Muscle layer of duodenum (tissue), 2 donors: ENCODE data around the gene EIF5B.

Experiments used
- H3K27ac ChIP-seq: one replicate; pipeline ENCODE4 v1.7.0; 2013; ENCODE audit warnings: mild to moderate bottlenecking, low read length
- H3K27me3 ChIP-seq: one replicate; pipeline ENCODE4 v1.7.0; 2013; ENCODE audit warnings: low read depth, mild to moderate bottlenecking, control low read depth, low read length
- H3K36me3 ChIP-seq, 2 donors: one replicate each; pipeline ENCODE4 v1.7.0; 2013; ENCODE audit warnings: low read length in 2 of 2, control low read depth in 1 of 2, mild to moderate bottlenecking in 1 of 2; ENCODE audit not compliant: insufficient read depth in 2 of 2, control insufficient read depth in 1 of 2
- H3K4me1 ChIP-seq, 2 donors: one replicate each; pipeline ENCODE4 v1.7.0; 2013; ENCODE audit warnings: low read length in 2 of 2, mild to moderate bottlenecking in 2 of 2, control low read depth in 1 of 2, moderate library complexity in 1 of 2; ENCODE audit not compliant: insufficient read depth in 2 of 2, control insufficient read depth in 1 of 2
- H3K4me3 ChIP-seq, 2 donors: one replicate each; pipeline ENCODE4 v1.7.0; 2013; ENCODE audit warnings: low read length in 2 of 2, low read depth in 1 of 2, mild to moderate bottlenecking in 1 of 2
- H3K9me3 ChIP-seq, 2 donors: one replicate each; pipeline ENCODE4 v1.7.0; 2013; ENCODE audit warnings: low read length in 2 of 2, control low read depth in 1 of 2, mild to moderate bottlenecking in 1 of 2; ENCODE audit not compliant: control insufficient read depth in 1 of 2
- donor health status: healthy.

EIF5B gene

DNA sequence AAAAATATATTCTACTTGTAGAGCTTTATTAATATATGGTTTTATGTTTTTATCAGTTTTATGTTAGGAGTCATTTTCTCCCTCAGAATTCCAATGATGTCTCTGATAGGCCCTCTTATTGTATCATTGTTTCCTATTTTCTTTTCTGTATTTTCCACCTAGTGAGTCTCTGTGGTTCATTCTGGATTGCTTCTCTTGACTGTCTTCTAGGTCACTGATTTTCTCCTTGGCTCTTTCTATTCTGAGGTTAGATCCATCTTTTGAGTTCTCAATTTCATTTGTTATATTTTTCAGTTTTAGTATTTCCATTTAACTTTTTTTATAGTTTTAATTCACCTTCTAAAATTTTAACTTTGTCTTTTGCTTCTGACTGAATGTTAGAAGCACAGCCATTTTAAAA, 37.6 kb downstream of the EIF5B start:
- H3K27ac ChIP-seq, result no peak overlapping the region
- peaks cover 52 to 70% of the 10 kb centered on the region in 2 donors for H3K36me3 ChIP-seq
- H3K4me3 ChIP-seq, result no peak overlapping the region
- no peaks in the 10 kb centered on the region for H3K9me3 ChIP-seq
- no peaks in the 10 kb centered on the region for H3K4me1 ChIP-seq
- no peaks in the 10 kb centered on the region for H3K27me3 ChIP-seq

DNA sequence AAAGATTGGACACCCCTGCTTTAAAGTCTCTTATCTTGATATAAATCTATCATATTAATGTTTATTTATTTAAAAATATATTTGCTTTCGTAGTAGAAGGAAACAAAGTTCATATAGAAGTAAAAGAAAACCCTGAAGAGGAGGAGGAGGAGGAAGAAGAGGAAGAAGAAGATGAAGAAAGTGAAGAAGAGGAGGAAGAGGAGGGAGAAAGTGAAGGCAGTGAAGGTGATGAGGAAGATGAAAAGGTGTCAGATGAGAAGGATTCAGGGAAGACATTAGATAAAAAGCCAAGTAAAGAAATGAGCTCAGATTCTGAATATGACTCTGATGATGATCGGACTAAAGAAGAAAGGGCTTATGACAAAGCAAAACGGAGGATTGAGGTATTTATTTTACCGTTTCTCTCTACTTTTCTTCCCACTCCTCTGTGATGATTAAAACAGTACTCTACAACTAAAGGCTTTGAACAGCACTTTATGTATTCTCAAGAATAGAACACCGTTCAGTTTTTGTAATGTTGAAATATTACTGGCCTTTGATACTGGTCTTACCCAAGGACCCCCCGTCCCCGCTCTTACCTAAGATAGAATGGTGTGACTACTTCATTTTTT, 39.2 kb downstream of the EIF5B start:
- H3K36me3 ChIP-seq, result peaks cover 57 to 69% of the 10 kb centered on the region in 2 donors
- no peak overlapping the region for H3K4me3 ChIP-seq
- H3K27ac ChIP-seq, result no peak overlapping the region
- H3K27me3 ChIP-seq, result no peaks in the 10 kb centered on the region
- no peaks in the 10 kb centered on the region for H3K9me3 ChIP-seq
- H3K4me1 ChIP-seq, result no peaks in the 10 kb centered on the region

DNA sequence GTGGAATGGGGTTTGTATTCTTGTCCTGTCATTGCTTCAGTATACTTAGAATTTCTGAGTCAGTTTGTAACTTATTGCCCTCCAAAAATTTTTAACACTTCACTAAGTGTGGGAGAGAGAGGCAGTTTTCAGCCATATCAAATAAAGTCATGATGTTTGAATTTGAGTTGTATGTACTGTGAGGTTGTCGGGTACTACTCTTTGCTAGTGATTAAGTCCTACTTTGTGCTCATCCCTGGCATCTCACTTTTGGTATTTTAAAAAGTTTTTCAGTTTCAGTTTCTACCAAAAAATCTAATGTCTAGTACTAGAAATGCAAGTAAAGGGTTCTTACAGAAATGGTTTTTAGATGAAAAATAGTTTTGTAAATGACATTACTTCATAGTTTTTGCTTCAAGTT, 40.7 kb downstream of the EIF5B start:
- no peaks in the 10 kb centered on the region for H3K27me3 ChIP-seq
- peaks cover 56 to 74% of the 10 kb centered on the region in 2 donors for H3K36me3 ChIP-seq
- H3K9me3 ChIP-seq, result no peaks in the 10 kb centered on the region
- no peak overlapping the region for H3K4me3 ChIP-seq
- H3K4me1 ChIP-seq, result no peaks in the 10 kb centered on the region
- H3K27ac ChIP-seq, result no peak overlapping the region

DNA sequence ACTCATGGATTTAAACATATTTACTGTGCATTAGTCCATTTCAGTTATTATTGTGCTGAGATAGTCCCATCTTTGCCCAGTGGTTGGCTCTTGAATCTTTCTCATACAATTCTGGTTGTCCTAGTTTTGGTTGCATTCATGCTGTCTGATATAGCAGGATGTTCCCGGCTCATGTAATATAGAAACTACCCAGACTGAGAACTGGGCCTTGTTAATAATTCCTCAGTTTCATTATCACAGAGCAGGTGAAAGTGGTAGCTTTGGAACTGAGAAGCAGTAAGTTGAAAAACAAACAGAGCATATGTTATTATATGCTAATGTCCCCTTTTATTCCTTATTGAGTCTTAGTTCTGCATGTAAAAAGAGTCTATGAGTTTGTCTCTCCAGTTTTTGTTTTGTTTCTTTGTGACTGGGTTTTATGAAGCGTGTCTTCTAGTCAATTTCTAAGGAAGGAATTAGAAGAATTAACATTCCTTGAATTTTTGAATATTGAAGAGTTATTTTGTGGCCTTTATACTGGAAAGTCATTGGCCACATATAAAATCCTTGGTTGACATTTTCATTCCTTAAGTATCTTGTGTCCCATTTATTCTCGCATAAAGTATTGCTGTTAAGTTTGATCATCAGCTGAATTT, 43.3 kb downstream of the EIF5B start:
- no peaks in the 10 kb centered on the region for H3K9me3 ChIP-seq
- peaks cover 42 to 70% of the 10 kb centered on the region in 2 donors for H3K36me3 ChIP-seq
- no peak overlapping the region for H3K4me3 ChIP-seq
- H3K27ac ChIP-seq, result no peak overlapping the region
- H3K4me1 ChIP-seq, result no peaks in the 10 kb centered on the region
- no peaks in the 10 kb centered on the region for H3K27me3 ChIP-seq

DNA sequence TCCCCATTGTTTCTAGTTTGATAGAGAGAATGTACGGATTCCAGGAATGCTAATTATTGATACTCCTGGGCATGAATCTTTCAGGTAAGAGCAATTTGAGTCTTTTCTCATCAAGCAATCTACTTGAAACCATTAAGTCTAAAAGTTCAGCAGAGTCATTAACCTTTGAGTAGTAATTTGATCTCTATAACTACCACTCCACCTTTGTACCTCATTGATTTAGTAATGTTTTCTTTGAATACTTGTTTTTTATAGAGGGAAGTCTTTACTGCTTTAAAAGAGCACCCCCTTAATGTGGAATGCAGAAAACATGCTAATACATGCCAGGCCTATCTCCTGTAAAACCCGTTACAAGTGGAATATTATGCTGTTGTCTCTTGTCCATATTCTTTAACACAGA, 45.0 kb downstream of the EIF5B start:
- Histone ChIP-seq H3K9me3 (no peaks in the 10 kb centered on the region), H3K27ac (no peak overlapping the region), H3K27me3 (no peaks in the 10 kb centered on the region), H3K4me1 (no peaks in the 10 kb centered on the region), H3K4me3 (no peak overlapping the region), H3K36me3 (peaks cover 31 to 59% of the 10 kb centered on the region in 2 donors)

DNA sequence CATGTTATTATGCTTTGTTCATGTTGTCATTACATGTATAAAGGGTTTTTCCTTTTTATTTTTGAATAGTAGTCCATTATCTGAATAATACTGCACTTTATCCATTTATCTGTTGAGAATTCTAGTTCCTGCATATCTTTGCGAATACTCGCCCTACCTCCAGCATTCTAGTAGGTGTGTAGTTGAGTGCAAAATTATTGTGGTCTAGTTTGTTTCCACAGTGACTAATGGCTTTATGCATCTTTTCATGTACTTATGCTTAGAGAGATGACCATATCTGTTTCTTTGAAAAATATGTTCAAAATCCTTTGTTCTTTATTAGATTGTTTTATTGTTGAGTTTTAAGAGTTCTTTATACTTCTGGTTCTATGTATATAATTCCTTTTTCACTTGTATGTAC, 48.8 kb downstream of the EIF5B start:
- H3K27me3 ChIP-seq, result no peaks in the 10 kb centered on the region
- H3K9me3 ChIP-seq, result no peaks in the 10 kb centered on the region
- H3K36me3 ChIP-seq, result peaks cover 25 to 40% of the 10 kb centered on the region in 2 donors
- H3K27ac ChIP-seq, result no peak overlapping the region
- H3K4me1 ChIP-seq, result no peaks in the 10 kb centered on the region
- H3K4me3 ChIP-seq, result no peak overlapping the region

DNA sequence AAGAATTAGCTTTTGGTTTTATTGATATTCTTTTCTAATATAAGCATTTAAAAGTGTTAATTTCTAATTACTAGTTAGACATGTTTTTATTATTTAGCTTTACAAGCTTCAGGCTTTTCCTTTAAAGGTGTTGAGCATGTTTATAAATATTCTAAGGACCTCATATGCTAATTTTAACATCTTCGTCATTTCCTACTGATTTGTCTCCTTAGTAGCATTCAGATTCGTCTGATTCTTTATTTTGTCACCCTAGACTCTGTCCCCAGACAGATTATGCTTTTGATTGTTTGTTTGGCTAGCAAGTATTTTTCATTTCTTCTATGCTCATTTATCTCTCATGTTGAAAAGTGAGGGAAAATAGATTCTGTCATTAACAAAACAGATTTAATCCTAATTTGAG, 51.7 kb downstream of the EIF5B start:
- no peak overlapping the region for H3K27ac ChIP-seq

DNA sequence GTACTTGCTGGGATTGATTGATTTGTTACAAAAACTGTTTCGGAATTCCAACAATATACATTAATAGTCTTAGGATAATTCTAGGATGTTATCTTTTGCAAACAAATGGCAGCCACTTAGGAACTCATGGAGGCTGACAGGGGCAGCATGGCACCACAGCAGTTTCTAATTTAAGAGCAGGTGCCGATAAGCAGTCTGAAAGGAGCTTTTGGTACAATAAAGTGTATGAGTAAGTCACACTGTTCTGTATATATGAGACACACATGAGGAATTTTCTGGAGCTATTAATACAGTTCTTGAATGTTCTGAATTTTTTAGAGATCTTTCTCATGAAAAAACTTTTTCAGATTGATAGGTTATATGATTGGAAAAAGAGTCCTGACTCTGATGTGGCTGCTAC, 52.2 kb downstream of the EIF5B start:
- Histone ChIP-seq H3K4me1 (no peaks in the 10 kb centered on the region), H3K27me3 (no peaks in the 10 kb centered on the region), H3K27ac (no peak overlapping the region), H3K36me3 (peaks cover 27 to 36% of the 10 kb centered on the region in 2 donors), H3K9me3 (no peaks in the 10 kb centered on the region), H3K4me3 (no peak overlapping the region)

More for the DNA sequence above, 51.7 kb downstream of the EIF5B start:
- Histone ChIP-seq H3K4me1 (no peaks in the 10 kb centered on the region), H3K4me3 (no peak overlapping the region), H3K27me3 (no peaks in the 10 kb centered on the region), H3K9me3 (no peaks in the 10 kb centered on the region), H3K36me3 (peaks cover 22 to 41% of the 10 kb centered on the region in 2 donors)

DNA sequence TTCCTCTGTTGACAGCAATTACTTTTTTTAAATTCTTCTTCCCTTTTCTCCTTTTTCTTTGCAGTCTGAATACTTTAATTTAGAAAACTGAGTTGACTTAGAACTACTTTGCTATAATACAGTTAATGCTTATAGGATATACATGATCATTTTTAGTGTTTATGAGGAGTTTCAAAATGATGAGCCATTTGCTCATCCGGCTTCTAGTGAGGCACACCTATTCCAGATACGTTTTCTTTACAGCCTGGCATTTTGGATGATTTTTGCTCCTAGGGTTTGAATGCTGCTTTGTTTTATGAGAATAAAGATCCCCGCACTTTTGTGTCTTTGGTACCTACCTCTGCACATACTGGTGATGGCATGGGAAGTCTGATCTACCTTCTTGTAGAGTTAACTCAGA, 52.8 kb downstream of the EIF5B start:
- H3K4me3 ChIP-seq, result no peak overlapping the region
- H3K4me1 ChIP-seq, result no peaks in the 10 kb centered on the region
- peaks cover 32 to 35% of the 10 kb centered on the region in 2 donors for H3K36me3 ChIP-seq
- no peak overlapping the region for H3K27ac ChIP-seq
- H3K9me3 ChIP-seq, result no peaks in the 10 kb centered on the region
- H3K27me3 ChIP-seq, result no peaks in the 10 kb centered on the region

DNA sequence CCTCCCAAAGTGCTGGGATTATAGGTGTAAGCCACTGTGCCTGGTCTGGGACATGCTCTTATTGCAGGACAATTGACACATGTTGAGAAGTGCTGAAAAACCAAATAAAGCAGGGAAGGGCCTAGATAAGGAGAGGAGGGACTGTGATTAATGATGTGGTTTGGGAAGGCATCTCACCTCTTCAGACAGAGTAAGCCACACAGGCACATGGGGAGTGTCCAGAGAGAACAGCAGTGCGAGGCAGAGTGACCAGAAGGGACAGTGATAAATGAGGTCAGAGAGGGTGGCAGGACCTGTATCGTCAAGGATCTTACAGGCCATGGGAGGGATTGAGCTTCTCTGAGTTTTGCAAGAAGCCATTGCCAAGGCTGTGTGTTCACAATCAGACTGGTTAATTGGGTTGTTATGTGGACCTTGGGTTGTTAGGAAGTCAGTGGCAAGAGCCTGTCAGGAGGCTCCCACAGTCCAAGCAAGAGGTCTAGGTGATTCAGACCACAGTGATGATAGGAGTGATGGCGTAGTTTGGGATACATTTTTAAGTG, 58.5 kb downstream of the EIF5B start:
- no peaks in the 10 kb centered on the region for H3K4me1 ChIP-seq
- no peaks in the 10 kb centered on the region for H3K9me3 ChIP-seq

DNA sequence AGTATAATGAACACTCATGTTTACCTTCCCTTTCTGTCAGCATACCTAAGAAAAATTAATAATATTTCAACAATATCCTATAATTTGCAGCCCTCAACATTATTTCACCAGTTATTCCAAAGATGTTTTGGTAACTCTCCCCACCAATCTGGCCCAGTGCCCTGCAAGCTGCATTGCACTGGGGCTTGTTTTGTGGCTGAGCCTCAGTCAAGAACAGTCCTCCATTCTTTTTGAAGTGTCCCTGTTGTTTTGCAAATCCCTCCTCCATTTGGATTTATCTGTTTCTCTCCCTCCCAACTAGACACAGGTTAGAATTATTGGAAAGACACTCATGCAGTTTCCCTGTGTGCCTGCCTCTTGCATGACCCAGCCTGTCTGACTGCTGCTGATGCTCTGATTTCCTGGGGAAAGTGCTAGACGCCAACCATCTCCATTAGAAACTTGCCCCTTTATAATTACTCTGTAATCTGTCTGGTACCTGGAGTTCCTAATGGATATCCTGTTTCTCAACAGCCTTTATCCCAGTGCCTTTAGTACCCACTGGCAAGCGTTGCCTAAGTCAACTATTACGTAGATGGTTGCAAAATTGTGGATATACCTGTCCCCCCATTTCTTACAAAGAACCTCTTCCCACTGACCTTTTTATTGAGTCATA, 60.2 kb downstream of the EIF5B start:
- H3K27ac ChIP-seq, result no peak overlapping the region
- H3K36me3 ChIP-seq, result peaks cover 73 to 76% of the 10 kb centered on the region in 2 donors
- no peak overlapping the region for H3K4me3 ChIP-seq
- no peaks in the 10 kb centered on the region for H3K9me3 ChIP-seq
- H3K27me3 ChIP-seq, result no peaks in the 10 kb centered on the region
- H3K4me1 ChIP-seq, result no peaks in the 10 kb centered on the region

More for the DNA sequence above, 58.5 kb downstream of the EIF5B start:
- Histone ChIP-seq H3K4me3 (no peak overlapping the region), H3K27ac (no peak overlapping the region), H3K27me3 (no peaks in the 10 kb centered on the region), H3K36me3 (peaks cover 72 to 74% of the 10 kb centered on the region in 2 donors)
